Prostate gland (tissue), 2 donors: ENCODE data around the gene CRADD. TPM values are rescaled to one million over a fixed set of nuclear protein-coding genes. Genes with fewer than 3 reads are reported as not detected.

Source experiments
- DNase-seq: peaks from one replicate; pipeline ENCODE4 v3.0.0-alpha.2; 2019; ENCODE audit warnings: low spot score
- H3K27ac ChIP-seq, 2 donors: fragments of 200-600 bp; sonication (generic); 2 replicates each; pipeline ENCODE4 v1.5.1; 2017 to 2019
- H3K27me3 ChIP-seq: fragments of 200-600 bp; sonication (generic); replicated peaks from 2 replicates; pipeline ENCODE4 v1.5.1; 2019; ENCODE audit not compliant: insufficient read depth
- H3K36me3 ChIP-seq, 2 donors: fragments of 200-600 bp; sonication (generic); 1 replicate in 1 of 2; 2 replicates in 1 of 2; pipeline versions ENCODE4 v1.5.1 to v1.8.1; 2017 to 2019
- H3K4me1 ChIP-seq: fragments of 200-600 bp; sonication (generic); replicated peaks from 2 replicates; pipeline ENCODE4 v1.5.1; 2019
- H3K4me3 ChIP-seq, 2 donors: fragments of 200-600 bp; sonication (generic); 2 replicates each; pipeline ENCODE4 v1.5.1; 2017 to 2019
- H3K9me3 ChIP-seq: fragments of 200-600 bp; sonication (generic); 2 replicates; pipeline ENCODE4 v1.5.1; 2017
- POLR2A ChIP-seq: fragments of 450-650 bp; IDR thresholded peaks from one replicate; pipeline ENCODE4 v1.6.1; 2016; ENCODE audit warnings: antibody characterized with exemption, mild to moderate bottlenecking
- POLR2AphosphoS5 ChIP-seq: sonication (generic); formaldehyde crosslinking; IDR thresholded peaks from one replicate; pipeline ENCODE4 v1.6.1; 2017; ENCODE audit warnings: antibody characterized with exemption
- WGBS: methylation state at CpG from one replicate; pipeline ENCODE4 v1.1.5; 2018; 5-methylcytosine and 5-hydroxymethylcytosine counted together
- intact Hi-C: fragments of 100-400 bp; cut with DNase I; formaldehyde crosslinking; loops from one replicate; pipeline ENCODE4 v1.14.2; 2022
- total RNA-seq, 2 donors: library from RNA; depleted of rRNA; stranded (reverse); fragments of >200 nt; gene quantifications; one replicate each; pipeline ENCODE4 v1.1.0, GENCODE V29; 2016
- TF ChIP-seq, protein P1 (sequence below), 4 experiments: fragments of 200-600 bp in 2 of 4; fragments of 450-650 bp in 2 of 4; sonication (generic) in 2 of 4; IDR thresholded peaks; 1 replicate in 3 of 4; 2 replicates in 1 of 4; pipeline ENCODE4 v1.5.1; 2016 to 2019; ENCODE audit warnings: antibody characterized with exemption in 4 of 4, mild to moderate bottlenecking in 2 of 4, moderate library complexity in 2 of 4

CRADD gene
- total RNA-seq, 2 donors from 2014 or later = 38.9 to 42.4 TPM

GRCh38 chr12:93682846-93683261, 5.7 kb downstream of the CRADD start:
- peak; percentile 4 for TF ChIP-seq POLR2AphosphoS5
- no peak for TF ChIP-seq POLR2A
- H3K27ac ChIP-seq = peak overlapping the region; percentile 45 to 73
- H3K9me3 ChIP-seq = no peaks in the 10 kb centered on the region
- intact Hi-C loops = loop anchor here (5.0 kb wide), 1 partner anchor 214 kb away; no protein-coding TSS in a partner anchor
- 45% methylated on average over 5 of the region's 5 CpGs for WGBS
- no peak for DNase-seq
- no peaks in the 10 kb centered on the region for H3K27me3 ChIP-seq
- H3K4me1 ChIP-seq = no peaks in the 10 kb centered on the region
- no peak overlapping the region for H3K4me3 ChIP-seq
- H3K36me3 ChIP-seq = no peaks in the 10 kb centered on the region

GRCh38 chr12:93683410-93683809, 6.2 kb downstream of the CRADD start:
- H3K4me3 ChIP-seq = no peak overlapping the region
- WGBS = 93% methylated on average over 5 of the region's 5 CpGs
- no peaks in the 10 kb centered on the region for H3K36me3 ChIP-seq
- H3K4me1 ChIP-seq = no peaks in the 10 kb centered on the region
- H3K27ac ChIP-seq = peak overlapping the region; percentile 45 to 73
- TF ChIP-seq POLR2A = no peak
- TF ChIP-seq, protein P1, sequence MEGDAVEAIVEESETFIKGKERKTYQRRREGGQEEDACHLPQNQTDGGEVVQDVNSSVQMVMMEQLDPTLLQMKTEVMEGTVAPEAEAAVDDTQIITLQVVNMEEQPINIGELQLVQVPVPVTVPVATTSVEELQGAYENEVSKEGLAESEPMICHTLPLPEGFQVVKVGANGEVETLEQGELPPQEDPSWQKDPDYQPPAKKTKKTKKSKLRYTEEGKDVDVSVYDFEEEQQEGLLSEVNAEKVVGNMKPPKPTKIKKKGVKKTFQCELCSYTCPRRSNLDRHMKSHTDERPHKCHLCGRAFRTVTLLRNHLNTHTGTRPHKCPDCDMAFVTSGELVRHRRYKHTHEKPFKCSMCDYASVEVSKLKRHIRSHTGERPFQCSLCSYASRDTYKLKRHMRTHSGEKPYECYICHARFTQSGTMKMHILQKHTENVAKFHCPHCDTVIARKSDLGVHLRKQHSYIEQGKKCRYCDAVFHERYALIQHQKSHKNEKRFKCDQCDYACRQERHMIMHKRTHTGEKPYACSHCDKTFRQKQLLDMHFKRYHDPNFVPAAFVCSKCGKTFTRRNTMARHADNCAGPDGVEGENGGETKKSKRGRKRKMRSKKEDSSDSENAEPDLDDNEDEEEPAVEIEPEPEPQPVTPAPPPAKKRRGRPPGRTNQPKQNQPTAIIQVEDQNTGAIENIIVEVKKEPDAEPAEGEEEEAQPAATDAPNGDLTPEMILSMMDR (IDR thresholded peaks at IDR 0.05) = no peak
- no peak for TF ChIP-seq POLR2AphosphoS5
- no peak for DNase-seq
- intact Hi-C loops = loop anchor here (5.0 kb wide), 1 partner anchor 214 kb away; no protein-coding TSS in a partner anchor
- H3K9me3 ChIP-seq = no peaks in the 10 kb centered on the region
- no peaks in the 10 kb centered on the region for H3K27me3 ChIP-seq

GRCh38 chr12:93684716-93685115, 7.5 kb downstream of the CRADD start:
- 84% methylated on average over 4 of the region's 4 CpGs for WGBS
- no peaks in the 10 kb centered on the region for H3K9me3 ChIP-seq
- TF ChIP-seq POLR2AphosphoS5 = no peak
- TF ChIP-seq POLR2A = no peak
- TF ChIP-seq, protein P1 (IDR thresholded peaks at IDR 0.05) = no peak
- peaks cover 3% of the 10 kb centered on the region for H3K4me1 ChIP-seq
- DNase-seq = no peak
- no peaks in the 10 kb centered on the region for H3K27me3 ChIP-seq
- H3K27ac ChIP-seq = peak overlapping the region in 1 of 2 donors; percentile 1
- H3K36me3 ChIP-seq = no peaks in the 10 kb centered on the region
- H3K4me3 ChIP-seq = no peak overlapping the region
- intact Hi-C loops = loop anchor here (5.0 kb wide), 2 partner anchors 48 to 213 kb away; no protein-coding TSS in a partner anchor

- no peaks in the 10 kb centered on the region for H3K27me3 ChIP-seq
- DNase-seq = no peak
- H3K4me3 ChIP-seq = no peak overlapping the region
- intact Hi-C loops = loop anchor here (5.0 kb wide), 1 partner anchor 46 kb away; no protein-coding TSS in a partner anchor
- TF ChIP-seq POLR2AphosphoS5 = peak; percentile 13
- TF ChIP-seq, protein P1 (IDR thresholded peaks at IDR 0.05) = no peak
- peaks cover 6% of the 10 kb centered on the region for H3K4me1 ChIP-seq
- H3K36me3 ChIP-seq = no peaks in the 10 kb centered on the region
- H3K27ac ChIP-seq = no peak overlapping the region
- H3K9me3 ChIP-seq = no peaks in the 10 kb centered on the region
- WGBS = 38% methylated on average over 8 of the region's 8 CpGs
Observed at GRCh38 chr12:93686572-93687356, 9.6 kb downstream of the CRADD start.

DNA sequence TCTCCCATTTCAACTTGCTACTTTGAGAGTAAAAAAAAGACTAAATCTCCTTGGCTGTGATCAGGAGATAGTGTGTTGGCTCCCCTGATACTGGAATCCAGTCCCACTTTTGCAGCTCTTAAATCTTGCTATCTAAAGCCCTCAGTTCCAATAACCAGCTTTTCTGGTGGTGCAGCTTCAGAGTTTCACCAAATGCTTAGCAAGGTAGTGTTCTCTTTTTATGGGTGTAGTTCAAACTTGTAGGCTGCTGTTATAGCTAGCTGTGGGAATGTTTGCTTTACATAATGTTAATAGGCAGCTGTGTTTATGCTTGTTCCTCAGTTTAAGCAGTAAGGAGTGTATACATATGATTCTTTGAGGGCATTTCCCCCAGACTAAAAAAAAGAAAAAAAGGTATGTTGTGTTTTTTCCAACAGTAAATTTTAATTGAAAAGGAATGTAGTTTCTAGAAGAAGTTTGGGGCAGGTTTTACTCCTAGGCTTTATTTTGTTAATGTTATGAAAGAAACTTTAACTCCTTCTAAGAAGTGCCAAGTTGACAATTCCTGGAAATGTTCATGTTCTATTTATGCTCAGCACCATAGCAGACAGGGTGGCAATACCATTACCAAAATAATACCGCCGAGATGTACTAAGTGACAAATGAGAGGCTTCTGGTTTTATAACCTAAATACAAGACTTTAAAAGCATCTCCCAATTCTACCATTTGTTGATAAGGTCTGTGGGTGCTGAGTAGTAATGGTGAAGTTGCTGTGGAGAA, 12.1 kb downstream of the CRADD start:
- peak; percentile 91 for DNase-seq
- Histone ChIP-seq H3K4me1 (peaks cover 6% of the 10 kb centered on the region), H3K27ac (peak overlapping the region; percentile 77 to 85), H3K36me3 (no peaks in the 10 kb centered on the region), H3K27me3 (no peaks in the 10 kb centered on the region), H3K9me3 (no peaks in the 10 kb centered on the region), H3K4me3 (no peak overlapping the region)
- intact Hi-C loops = loop anchor here (5.0 kb wide), 1 partner anchor 43 kb away; no protein-coding TSS in a partner anchor
- 45% methylated on average over 2 of the region's 2 CpGs for WGBS
- peak; percentile 97 for TF ChIP-seq POLR2AphosphoS5
- no peak for TF ChIP-seq POLR2A
- TF ChIP-seq, protein P1 (IDR thresholded peaks at IDR 0.05) = peak in 1 of 4 experiments; percentile 21
